OCI-LY1 (cell line): ENCODE data around the gene COL21A1.

Experiments used
- H2AFZ ChIP-seq: fragments of 200-600 bp; sonication (generic), shearing (Covaris generic); 2 replicates; pipeline ENCODE4 v1.6.0; 2014; ENCODE audit warnings: antibody characterized with exemption, mild to moderate bottlenecking, low read length
- H3F3A ChIP-seq: fragments of 200-600 bp; sonication (generic), shearing (Covaris generic); 2 replicates; pipeline ENCODE4 v1.6.0; 2014; ENCODE audit warnings: mild to moderate bottlenecking, antibody characterized with exemption, low read length, moderate library complexity; ENCODE audit not compliant: insufficient read depth
- H3K27ac ChIP-seq: fragments of 200-600 bp; sonication (generic); 2 replicates; pipeline ENCODE4 v1.5.1; 2014; ENCODE audit warnings: low read length, mixed run types, mild to moderate bottlenecking, low read depth; ENCODE audit not compliant: poor library complexity, severe bottlenecking
- H3K27me3 ChIP-seq: fragments of 200-600 bp; sonication (generic); 2 replicates; pipeline ENCODE4 v1.6.0; 2014; ENCODE audit warnings: antibody characterized with exemption, mild to moderate bottlenecking, low read length, moderate library complexity; ENCODE audit not compliant: insufficient read depth
- H3K36me3 ChIP-seq: fragments of 200-600 bp; sonication (generic); 2 replicates; pipeline ENCODE4 v1.6.1; 2014; ENCODE audit warnings: mild to moderate bottlenecking, antibody characterized with exemption, low read length, moderate library complexity, mixed read lengths; ENCODE audit not compliant: insufficient read depth
- H3K4me1 ChIP-seq: fragments of 200-600 bp; sonication (generic); 2 replicates; pipeline ENCODE4 v1.5.1; 2014; ENCODE audit warnings: mild to moderate bottlenecking, low read length, moderate library complexity; ENCODE audit not compliant: insufficient read depth, severe bottlenecking
- H3K4me2 ChIP-seq: fragments of 200-600 bp; sonication (generic), shearing (Covaris generic); 2 replicates; pipeline ENCODE4 v1.6.1; 2014; ENCODE audit warnings: low read length
- H3K4me3 ChIP-seq: fragments of 200-600 bp; sonication (generic); 2 replicates; pipeline ENCODE4 v1.5.1; 2014; ENCODE audit warnings: low read length, low read depth, mild to moderate bottlenecking, mixed read lengths; ENCODE audit not compliant: poor library complexity, severe bottlenecking
- H3K79me2 ChIP-seq: fragments of 200-600 bp; shearing (Covaris generic); 2 replicates; pipeline ENCODE4 v1.6.1; 2016; ENCODE audit warnings: mixed run types, low read length, mixed read lengths; ENCODE audit not compliant: insufficient read depth
- H3K9ac ChIP-seq: fragments of 200-600 bp; sonication (generic), shearing (Covaris generic); 2 replicates; pipeline ENCODE4 v1.6.1; 2014; ENCODE audit warnings: mild to moderate bottlenecking, low read length, mixed read lengths
- H3K9me2 ChIP-seq: fragments of 200-600 bp; sonication (generic), shearing (Covaris generic); 2 replicates; pipeline ENCODE4 v1.6.1; 2014; ENCODE audit warnings: low read depth, mild to moderate bottlenecking, low read length, mixed read lengths
- H3K9me3 ChIP-seq: fragments of 200-600 bp; shearing (Covaris generic); 2 replicates; pipeline ENCODE4 v1.6.1; 2014; ENCODE audit warnings: low read length, mixed read lengths
- H4K20me1 ChIP-seq: fragments of 200-600 bp; sonication (generic), shearing (Covaris generic); 2 replicates; pipeline ENCODE4 v1.6.0; 2016; ENCODE audit warnings: mild to moderate bottlenecking, low read length; ENCODE audit not compliant: insufficient read depth
- EZH2 ChIP-seq: fragments of 200-600 bp; sonication (generic), shearing (Covaris generic); IDR thresholded peaks from 2 replicates; pipeline ENCODE4 v1.8.0; 2017; ENCODE audit warnings: borderline replicate concordance, mixed run types, mild to moderate bottlenecking, antibody characterized with exemption, low read length, moderate library complexity, mixed read lengths
- TF ChIP-seq, protein P1 (sequence below): fragments of 200-600 bp; sonication (generic), shearing (Covaris generic); IDR thresholded peaks from 2 replicates; pipeline ENCODE4 v1.5.1; 2017; ENCODE audit warnings: mild to moderate bottlenecking, antibody characterized with exemption, low read length, moderate library complexity, mixed read lengths

Gene COL21A1

DNA sequence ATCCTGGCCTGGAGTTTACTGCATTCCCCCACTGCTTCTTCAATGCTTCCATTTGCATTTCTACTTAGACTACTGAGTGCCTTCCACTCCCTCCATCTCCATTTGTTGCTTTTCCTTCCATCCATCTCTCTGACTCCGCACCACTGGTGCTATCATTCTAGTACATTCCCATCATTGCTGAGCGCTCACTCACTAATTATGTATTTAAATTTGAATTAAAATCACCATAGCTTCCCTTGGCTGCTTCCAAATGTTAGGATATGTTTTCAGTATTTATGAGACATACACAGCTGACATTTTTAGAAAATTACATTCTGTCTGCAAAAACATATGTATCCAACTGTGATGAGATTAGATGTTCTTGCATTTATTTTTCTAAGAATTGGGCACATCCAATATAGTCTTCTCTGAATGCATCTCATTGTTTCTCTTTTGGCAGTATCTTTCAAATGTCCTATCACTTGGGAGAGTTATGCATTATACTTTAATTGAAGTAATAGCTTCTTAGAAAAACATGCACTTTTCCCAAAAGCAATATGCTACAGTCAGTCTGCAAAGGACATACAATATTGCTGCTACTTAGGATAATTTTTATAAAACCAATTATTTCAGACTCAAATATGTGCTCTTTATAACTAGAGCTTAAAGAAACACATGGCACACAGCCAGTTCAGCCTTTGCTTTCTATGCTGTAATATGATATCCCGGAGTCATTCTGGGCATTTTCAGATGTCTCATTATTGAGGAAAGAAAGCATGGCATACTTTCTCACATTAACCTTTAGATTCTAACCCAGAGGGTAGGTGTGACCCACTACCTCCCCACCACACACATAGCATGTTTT lies 12.1 kb upstream of the COL21A1 start:
- H4K20me1 ChIP-seq = no peaks in the 10 kb centered on the region

DNA sequence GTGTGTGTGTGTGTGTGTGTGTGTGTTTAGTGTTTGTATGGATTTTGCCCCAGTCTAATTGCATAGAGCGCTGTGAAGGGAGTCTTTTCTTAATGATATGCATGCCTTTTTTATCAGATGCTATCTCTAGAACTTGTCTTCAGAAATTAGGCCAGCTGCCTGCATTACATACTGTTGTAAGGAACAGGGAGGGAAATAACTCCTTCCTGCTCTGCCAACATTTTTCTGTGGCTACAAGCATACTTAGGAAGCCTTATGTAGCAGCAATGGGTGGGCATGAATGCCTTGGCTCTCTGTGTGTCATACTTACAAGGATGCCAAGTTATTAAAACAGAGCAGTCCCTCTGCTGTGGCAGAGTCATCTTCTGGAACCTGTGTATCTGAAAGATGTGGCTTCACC lies 8.0 kb upstream of the COL21A1 start:
- H4K20me1 ChIP-seq = no peaks in the 10 kb centered on the region
- no peak overlapping the region for H3K4me3 ChIP-seq
- no peaks in the 10 kb centered on the region for H3F3A ChIP-seq
- no peaks in the 10 kb centered on the region for H3K4me1 ChIP-seq
- H3K79me2 ChIP-seq = no peaks in the 10 kb centered on the region
- H2AFZ ChIP-seq = no peak overlapping the region
- H3K4me2 ChIP-seq = no peak overlapping the region
- no peak overlapping the region for H3K27ac ChIP-seq
- H3K9me3 ChIP-seq = no peaks in the 10 kb centered on the region
- no peaks in the 10 kb centered on the region for H3K9me2 ChIP-seq
- TF ChIP-seq, protein P1, sequence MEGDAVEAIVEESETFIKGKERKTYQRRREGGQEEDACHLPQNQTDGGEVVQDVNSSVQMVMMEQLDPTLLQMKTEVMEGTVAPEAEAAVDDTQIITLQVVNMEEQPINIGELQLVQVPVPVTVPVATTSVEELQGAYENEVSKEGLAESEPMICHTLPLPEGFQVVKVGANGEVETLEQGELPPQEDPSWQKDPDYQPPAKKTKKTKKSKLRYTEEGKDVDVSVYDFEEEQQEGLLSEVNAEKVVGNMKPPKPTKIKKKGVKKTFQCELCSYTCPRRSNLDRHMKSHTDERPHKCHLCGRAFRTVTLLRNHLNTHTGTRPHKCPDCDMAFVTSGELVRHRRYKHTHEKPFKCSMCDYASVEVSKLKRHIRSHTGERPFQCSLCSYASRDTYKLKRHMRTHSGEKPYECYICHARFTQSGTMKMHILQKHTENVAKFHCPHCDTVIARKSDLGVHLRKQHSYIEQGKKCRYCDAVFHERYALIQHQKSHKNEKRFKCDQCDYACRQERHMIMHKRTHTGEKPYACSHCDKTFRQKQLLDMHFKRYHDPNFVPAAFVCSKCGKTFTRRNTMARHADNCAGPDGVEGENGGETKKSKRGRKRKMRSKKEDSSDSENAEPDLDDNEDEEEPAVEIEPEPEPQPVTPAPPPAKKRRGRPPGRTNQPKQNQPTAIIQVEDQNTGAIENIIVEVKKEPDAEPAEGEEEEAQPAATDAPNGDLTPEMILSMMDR = no peak
- TF ChIP-seq EZH2 = no peak
- H3K27me3 ChIP-seq = no peaks in the 10 kb centered on the region
- H3K9ac ChIP-seq = no peak overlapping the region
- no peaks in the 10 kb centered on the region for H3K36me3 ChIP-seq

More for the DNA sequence above, 12.1 kb upstream of the COL21A1 start:
- Histone ChIP-seq H3K4me1 (no peaks in the 10 kb centered on the region), H3K79me2 (no peaks in the 10 kb centered on the region), H3K36me3 (no peaks in the 10 kb centered on the region), H3K4me2 (no peak overlapping the region), H3K27me3 (no peaks in the 10 kb centered on the region), H2AFZ (no peak overlapping the region), H3K9me2 (no peaks in the 10 kb centered on the region), H3K9ac (no peak overlapping the region), H3K9me3 (no peaks in the 10 kb centered on the region), H3F3A (no peaks in the 10 kb centered on the region), H3K4me3 (no peak overlapping the region), H3K27ac (no peak overlapping the region)
- TF ChIP-seq, protein P1 = no peak
- TF ChIP-seq EZH2 = no peak

DNA sequence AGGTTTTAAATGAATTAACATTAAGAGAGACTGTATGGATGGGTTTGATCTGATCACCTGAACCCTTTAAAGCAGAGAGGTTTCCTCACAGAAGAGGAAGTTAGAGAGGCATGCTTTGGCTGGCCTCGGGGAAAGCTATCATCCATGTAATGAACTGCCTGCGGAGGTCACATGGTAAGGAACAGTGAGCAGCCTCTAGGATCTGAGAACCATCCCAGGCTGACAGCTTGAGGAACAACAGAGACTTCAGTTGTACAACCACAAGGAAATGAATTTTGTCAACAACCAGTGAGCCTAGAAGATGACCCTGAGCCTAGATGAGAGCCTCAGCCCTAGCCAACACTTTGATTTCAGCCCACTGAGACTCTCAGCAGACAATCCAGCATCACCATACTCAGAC lies 2.9 kb upstream of the COL21A1 start:
- Histone ChIP-seq H4K20me1 (no peaks in the 10 kb centered on the region), H3K79me2 (no peaks in the 10 kb centered on the region), H3K9ac (no peak overlapping the region), H3K27me3 (no peaks in the 10 kb centered on the region), H3K9me2 (no peaks in the 10 kb centered on the region), H3K4me3 (no peak overlapping the region), H3K27ac (no peak overlapping the region), H3K4me2 (no peak overlapping the region), H3K36me3 (no peaks in the 10 kb centered on the region), H3K9me3 (no peaks in the 10 kb centered on the region), H2AFZ (no peak overlapping the region), H3K4me1 (no peaks in the 10 kb centered on the region), H3F3A (no peaks in the 10 kb centered on the region)
- TF ChIP-seq EZH2 = no peak
- TF ChIP-seq, protein P1 = no peak
